Cortex of kidney (tissue), 1 donor: Measurements from ENCODE around the gene RFTN1.

Source experiments
- DNase-seq: peaks from one replicate; lab custom pipeline; 2025; lab: John Stamatoyannopoulos, UW

The RFTN1 gene

GRCh38 chr3:16433701-16434151 lies 79.8 kb downstream of the RFTN1 start:
- DNase-seq = no peak

DNA sequence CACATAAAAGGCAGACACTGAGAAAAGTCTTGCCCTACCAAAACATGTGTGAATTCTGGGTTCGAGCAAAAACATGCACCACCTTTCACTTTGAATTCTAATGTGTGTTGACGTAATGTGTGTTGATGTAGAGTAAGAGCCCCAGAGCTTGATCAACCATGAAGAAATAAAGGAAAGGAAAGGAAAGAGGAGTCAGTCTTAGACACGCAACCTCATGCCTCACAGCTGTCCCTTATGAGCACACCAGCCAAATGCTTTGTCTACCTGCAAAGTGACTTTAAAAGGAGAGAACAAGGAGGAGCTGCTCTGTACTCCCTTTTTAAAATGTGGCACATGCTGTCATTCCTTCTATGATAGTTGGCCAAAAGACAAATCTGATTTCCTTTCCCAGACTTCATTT lies 80.8 kb downstream of the RFTN1 start:
- no peak for DNase-seq

DNA sequence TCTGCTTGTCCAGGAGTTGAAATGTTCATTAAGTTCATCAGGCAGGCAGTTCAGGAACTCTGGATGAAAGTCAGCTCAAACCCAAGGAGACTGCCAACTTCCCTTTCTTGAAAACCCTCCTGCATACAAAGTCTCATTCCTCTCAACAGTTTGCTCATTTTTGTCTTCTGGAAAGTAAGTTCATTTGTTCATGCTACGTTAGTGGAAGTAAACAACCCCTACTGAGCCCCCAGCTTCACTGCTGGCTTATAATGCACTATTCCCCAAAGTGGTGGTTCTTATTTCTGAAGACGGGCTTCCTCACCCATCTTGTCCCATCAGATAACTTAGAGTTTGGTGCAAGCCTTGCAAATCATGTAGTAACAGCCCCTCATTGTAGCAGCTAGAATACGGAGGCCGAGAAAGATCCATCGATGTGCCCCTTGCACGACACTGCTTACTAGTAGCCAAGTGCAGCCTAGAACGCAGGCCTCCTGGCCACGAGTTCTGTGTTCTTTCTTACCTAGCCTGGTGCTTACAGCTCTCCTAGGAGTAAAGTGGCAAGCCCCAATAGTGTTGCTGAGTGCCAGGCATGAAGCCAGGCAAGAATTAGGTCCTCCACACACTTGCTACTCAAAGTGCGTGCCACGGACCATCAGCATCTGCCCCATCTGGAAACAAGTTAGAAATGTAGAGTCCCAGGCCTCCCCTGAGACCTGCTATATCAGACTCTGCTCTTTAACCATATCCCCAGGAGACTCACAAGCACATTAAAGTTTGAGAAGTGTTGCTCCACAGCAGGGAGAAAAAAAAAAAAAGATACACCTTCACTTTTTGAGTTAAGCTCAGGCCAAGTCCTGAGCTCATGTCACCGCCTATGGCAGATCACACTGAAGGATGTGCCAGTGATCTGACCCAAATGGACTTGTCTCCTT lies 82.5 kb downstream of the RFTN1 start:
- no peak for DNase-seq

DNA sequence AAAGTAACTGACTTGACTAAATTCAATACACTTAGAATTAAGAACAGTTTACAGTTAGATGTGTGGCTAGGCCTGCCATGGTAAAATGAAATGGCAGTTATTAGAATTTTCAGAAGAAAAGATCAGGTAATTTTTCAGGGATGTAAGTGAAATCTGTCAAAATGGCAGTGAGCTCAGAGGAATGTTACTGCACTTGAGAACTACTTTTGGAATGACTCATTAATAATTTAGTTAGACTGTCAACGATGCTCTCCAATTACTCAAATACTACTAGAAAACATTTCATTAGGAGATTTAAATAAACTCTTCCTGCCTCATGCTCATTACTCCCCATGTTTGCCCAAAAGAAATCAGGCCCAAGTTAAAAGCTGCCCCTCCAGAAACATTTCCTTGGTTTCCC lies 84.4 kb downstream of the RFTN1 start:
- no peak for DNase-seq

- no peak for DNase-seq
These were observed 84.9 kb downstream of the RFTN1 start for GRCh38 chr3:16428612-16429011.

DNA sequence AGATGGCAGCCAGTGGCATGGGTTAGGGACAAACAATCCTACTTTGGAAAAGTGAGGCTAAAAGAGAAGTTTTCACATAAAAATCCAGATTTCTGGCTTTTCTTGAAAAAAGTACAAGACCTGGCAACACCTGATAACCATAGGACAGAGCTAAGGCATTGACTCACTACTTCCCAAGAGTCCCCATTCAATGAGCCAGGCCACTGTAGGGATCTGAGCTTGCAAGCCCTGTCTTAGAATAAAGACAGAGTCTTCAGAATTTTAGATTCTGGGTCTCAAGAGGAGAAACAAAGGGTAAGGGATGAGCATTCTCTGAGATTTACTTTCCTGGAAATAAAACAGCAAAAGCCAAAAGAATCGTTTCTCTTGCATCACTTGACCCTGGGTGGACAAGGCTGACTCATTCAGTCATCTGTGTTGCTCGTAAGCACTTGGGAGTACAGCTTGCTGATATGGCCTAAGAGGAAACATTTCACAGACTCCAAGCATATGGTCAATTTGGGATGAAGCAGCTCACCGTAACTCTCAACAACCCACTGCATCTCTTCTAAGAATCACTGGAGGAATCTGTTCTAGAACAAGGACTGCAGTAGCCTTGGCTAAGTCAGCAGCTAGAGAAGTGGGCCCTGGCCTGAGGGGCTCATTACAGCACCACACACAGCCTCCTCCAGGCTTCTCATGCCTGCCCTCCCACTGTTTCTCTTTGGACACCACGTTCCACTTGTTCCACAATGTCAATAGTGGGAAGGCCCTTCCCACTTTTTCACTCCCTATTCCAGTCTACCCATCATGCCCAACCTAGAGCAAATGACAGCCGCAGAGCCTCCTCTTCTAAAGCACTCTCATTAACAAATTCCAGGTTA lies 86.2 kb downstream of the RFTN1 start:
- DNase-seq = no peak

DNA sequence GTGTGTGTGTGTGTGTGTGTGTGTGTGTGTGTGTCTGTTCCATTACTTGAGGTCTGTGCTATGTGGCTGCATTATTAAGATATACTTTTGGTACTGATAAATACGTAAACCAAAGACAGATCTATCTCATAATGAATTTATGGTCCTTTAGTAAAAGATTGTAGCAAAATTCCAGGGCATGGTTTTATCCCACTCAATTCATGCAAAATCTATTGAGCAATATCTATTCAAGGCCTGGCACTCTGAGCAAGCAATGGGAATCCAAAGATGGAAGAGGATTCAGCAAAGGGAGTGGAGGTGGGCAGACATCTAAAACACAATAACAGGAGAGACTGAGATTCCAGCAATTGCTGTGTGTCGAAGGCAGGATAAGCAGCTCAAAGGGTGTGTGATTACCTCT lies 86.8 kb downstream of the RFTN1 start:
- DNase-seq = no peak

- no peak for DNase-seq
These were observed 87.5 kb downstream of the RFTN1 start for GRCh38 chr3:16426029-16426400.

- DNase-seq = no peak
These were observed 88.0 kb downstream of the RFTN1 start for GRCh38 chr3:16425398-16426028.

- DNase-seq = no peak
These were observed 89.4 kb downstream of the RFTN1 start for GRCh38 chr3:16423947-16424673.

DNA sequence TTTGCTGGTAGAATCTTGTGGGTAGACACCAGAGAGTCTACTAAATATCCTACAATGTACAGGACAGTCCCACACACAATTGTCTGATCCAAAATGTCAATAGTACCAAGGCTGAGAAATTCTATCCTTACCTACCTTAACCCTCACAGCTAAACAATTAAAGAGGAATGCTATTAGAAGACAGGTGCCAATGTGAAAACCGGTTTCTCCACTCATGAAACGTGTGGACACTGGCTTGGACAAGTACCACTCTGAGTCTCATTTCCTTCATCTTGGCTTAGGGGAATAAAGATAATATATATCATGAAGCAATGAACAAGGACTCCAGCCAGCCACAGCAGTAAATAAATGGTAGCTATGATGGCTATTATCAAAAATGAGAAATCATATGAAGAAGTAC lies 90.2 kb downstream of the RFTN1 start:
- no peak for DNase-seq

DNA sequence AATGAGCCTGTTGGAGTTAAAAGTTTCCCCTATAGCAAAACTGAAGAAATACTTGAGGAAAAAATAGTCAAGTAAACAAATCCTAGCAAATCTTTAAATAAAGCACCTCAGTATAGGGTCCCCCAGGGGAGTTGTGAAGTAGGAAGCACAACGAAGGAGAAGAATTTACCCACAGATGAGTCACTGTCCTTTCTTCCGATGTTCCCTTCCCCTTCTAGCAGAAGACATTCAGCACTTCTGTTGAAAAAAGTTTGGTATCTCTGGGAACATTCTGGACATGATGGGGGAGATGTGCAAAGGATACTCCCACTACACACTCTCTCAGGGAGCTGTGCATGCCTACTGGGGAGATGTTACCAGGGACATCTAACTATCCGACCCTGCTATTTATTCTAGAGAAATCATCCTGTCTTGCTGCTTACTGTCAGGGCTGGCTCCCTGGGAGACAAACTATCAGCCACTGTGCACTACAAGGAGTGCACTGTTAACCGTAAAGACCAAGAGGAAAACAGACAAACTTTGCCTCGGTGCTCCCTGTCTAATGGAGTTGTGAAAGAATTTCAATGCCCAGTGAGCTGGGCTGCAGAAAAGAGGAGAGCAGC lies 93.8 kb downstream of the RFTN1 start:
- no peak for DNase-seq

- no peak for DNase-seq
These were observed 95.4 kb downstream of the RFTN1 start for GRCh38 chr3:16417945-16418739.

DNA sequence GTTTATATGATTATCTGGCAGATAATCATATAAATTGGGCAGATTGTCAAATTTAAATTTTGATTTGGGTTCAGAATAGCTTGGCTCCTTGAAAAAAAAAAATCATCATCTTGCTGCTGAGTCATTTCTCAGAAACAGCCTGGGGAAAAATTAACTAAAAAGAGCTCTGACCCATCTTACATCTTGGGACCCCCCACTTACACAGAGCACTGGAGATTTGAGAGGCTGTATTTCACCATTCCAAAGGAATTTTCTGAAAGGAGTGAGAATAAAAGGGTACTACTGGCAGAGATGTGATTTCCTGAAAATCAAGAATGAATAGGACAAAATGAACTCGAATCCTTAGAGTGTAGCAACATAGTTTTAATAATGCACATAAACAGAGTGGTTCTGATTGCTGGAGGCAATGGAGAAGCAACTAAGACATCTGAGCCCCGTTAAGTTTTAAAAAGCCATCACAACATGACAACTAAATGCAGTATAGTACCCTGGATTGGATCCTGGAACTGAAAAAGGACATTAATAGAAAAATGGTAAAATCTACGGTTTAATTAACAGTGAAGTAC lies 97.5 kb downstream of the RFTN1 start:
- DNase-seq = no peak

- DNase-seq = no peak
These were observed 100.2 kb downstream of the RFTN1 start for GRCh38 chr3:16413321-16413720.

- no peak for DNase-seq
These were observed 101.2 kb downstream of the RFTN1 start for GRCh38 chr3:16412192-16412800.

DNA sequence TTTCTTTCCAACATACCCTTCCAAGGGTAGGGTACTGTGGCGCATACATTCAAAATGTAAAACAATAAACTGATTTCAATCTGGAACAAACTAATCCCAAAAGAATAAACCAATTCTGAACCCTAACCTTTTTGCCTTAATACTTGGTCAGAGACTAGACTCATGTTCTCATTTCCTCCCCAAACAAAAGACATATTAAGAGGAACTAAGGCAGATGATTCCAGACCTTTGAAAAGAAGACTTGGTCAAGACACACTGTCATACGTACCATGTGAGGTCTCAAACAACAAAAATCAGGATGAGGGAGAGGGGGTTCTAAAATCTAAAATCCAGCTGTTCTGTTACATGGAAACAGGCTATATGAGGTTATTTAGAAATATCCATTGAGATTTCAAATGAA lies 102.1 kb downstream of the RFTN1 start:
- DNase-seq = no peak

DNA sequence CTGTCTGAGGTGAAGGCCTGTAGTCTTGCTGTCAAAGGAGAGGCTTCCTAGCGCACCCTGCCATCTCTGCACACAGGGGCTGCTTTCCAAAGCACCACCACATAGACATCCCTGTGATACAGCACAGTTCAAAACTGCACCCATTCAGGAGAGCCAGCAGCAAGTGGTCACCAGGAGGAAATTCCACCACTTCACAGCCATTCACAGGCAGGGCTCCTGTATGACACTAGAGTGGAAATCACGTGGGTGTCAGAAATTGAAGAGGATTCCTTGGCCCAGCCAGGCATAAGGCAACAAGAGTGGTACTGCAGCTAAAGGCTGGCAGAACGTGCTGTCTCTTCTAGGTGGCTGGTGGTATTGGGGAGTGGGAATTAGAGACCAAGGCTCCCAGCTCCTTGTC lies 102.8 kb downstream of the RFTN1 start:
- no peak for DNase-seq

- DNase-seq = no peak
These were observed 104.5 kb downstream of the RFTN1 start for GRCh38 chr3:16409032-16409431.

GRCh38 chr3:16407366-16407765 lies 106.1 kb downstream of the RFTN1 start:
- no peak for DNase-seq
